Thoracic aorta (tissue), 2 donors: ENCODE data around the gene SWSAP1. TPM values are rescaled to one million over a fixed set of nuclear protein-coding genes. Genes with fewer than 3 reads are reported as not detected.

Source experiments
- ATAC-seq: fragments of 150-250 bp; one replicate; pipeline ENCODE4 v1.8.0; 2017; ENCODE audit warnings: low read depth; ENCODE audit not compliant: insufficient number of reproducible peaks, low FRiP score
- DNase-seq: peaks from one replicate; pipeline ENCODE4 v3.0.0-alpha.2; 2020; ENCODE audit warnings: low spot score
- H3K27ac ChIP-seq, 2 donors: fragments of 200-600 bp; sonication (generic); 1 replicate in 1 of 2; 2 replicates in 1 of 2; pipeline ENCODE4 v1.5.1; 2016; ENCODE audit warnings: mild to moderate bottlenecking in 2 of 2, moderate library complexity in 2 of 2
- H3K27me3 ChIP-seq: fragments of 200-600 bp; sonication (generic); replicated peaks from 2 replicates; pipeline ENCODE4 v1.6.0; 2016; ENCODE audit warnings: mild to moderate bottlenecking; ENCODE audit not compliant: insufficient read depth
- H3K36me3 ChIP-seq: fragments of 200-600 bp; sonication (generic); one replicate; pipeline ENCODE4 v1.5.1; 2016
- H3K4me1 ChIP-seq, 2 donors: fragments of 200-600 bp; sonication (generic); 1 replicate in 1 of 2; 2 replicates in 1 of 2; pipeline versions ENCODE4 v1.5.1 to v1.6.0; 2016; ENCODE audit warnings: low read depth in 2 of 2, mild to moderate bottlenecking in 1 of 2; ENCODE audit not compliant: control insufficient read depth in 1 of 2
- H3K4me3 ChIP-seq: fragments of 200-600 bp; sonication (generic); 2 replicates; pipeline ENCODE4 v1.5.1; 2016; ENCODE audit warnings: mild to moderate bottlenecking
- H3K9me3 ChIP-seq: fragments of 200-600 bp; sonication (generic); 2 replicates; pipeline ENCODE4 v1.5.1; 2016
- total RNA-seq, 2 donors: library from RNA; depleted of rRNA; stranded (reverse); fragments of >200 nt; gene quantifications; one replicate each; pipeline versions ENCODE4 v1.1.0 to v1.2.3, GENCODE V29; 2016
- TF ChIP-seq, protein P1 (sequence below): fragments of 200-600 bp; sonication (generic); IDR thresholded peaks from one replicate; pipeline ENCODE4 v1.5.1; 2019; ENCODE audit warnings: antibody characterized with exemption

SWSAP1 gene
- total RNA-seq, 2 donors from 2014 or later: 1.2 to 1.5 TPM

DNA sequence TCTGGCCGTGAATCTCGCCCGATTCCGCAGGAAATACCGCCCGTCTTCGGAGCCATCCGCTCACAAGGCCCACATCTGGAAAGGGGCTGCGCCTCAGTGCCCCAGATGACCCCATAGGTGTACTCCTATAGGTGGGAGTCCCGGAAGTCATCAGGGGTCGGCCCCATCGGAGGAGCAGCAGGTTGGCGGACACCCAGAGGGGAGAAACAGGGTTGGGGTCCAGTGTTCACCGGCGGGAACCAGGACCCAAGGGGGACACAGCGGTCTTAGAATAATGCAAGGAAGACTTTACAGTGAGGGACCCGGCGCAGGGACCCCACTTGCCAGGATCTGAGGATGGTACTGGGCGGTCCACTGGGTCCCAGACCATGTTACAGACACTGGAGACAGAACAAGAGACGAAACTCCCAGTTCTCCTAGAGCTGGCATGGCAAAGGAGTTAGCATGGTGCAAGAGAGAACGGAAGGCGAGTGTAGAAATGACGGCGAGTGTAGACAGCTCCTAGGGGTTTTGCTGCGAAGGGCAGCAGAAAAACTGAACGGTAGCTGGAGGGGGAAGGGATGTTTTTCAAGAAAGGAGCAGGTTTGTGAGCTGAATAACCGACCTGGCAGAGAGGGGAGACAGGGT is 48.8 kb downstream of the SWSAP1 start:
- TF ChIP-seq, protein P1, sequence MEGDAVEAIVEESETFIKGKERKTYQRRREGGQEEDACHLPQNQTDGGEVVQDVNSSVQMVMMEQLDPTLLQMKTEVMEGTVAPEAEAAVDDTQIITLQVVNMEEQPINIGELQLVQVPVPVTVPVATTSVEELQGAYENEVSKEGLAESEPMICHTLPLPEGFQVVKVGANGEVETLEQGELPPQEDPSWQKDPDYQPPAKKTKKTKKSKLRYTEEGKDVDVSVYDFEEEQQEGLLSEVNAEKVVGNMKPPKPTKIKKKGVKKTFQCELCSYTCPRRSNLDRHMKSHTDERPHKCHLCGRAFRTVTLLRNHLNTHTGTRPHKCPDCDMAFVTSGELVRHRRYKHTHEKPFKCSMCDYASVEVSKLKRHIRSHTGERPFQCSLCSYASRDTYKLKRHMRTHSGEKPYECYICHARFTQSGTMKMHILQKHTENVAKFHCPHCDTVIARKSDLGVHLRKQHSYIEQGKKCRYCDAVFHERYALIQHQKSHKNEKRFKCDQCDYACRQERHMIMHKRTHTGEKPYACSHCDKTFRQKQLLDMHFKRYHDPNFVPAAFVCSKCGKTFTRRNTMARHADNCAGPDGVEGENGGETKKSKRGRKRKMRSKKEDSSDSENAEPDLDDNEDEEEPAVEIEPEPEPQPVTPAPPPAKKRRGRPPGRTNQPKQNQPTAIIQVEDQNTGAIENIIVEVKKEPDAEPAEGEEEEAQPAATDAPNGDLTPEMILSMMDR: no peak
- H3K4me1 ChIP-seq: peaks cover 17 to 44% of the 10 kb centered on the region in 2 donors
- ATAC-seq (no peak), DNase-seq (no peak)
- H3K4me3 ChIP-seq: no peak overlapping the region
- H3K27ac ChIP-seq: no peak overlapping the region
- peaks cover 13% of the 10 kb centered on the region for H3K27me3 ChIP-seq
- H3K9me3 ChIP-seq: no peaks in the 10 kb centered on the region
- no peaks in the 10 kb centered on the region for H3K36me3 ChIP-seq

DNA sequence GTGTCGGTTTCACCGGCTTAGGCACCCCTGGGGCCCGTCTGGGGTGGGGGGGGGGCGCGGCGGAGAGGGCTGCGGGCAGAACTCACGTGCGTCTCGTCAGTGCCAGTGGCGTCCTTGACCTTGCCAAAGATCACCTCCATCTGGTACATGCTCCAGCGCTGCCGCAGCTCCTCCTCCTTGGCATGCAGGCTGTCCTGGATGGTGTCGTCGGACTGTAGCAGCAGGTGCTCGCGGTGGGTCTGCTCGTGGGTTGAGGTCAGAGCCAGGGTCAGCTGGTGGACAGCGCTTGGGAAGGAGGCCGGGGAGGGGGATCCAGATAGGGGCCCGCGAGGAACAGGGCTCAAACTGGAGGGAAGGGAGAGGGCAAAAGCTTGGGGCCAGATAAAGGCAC is 49.3 kb downstream of the SWSAP1 start:
- Histone ChIP-seq H3K4me3 (no peak overlapping the region), H3K4me1 (peaks cover 17 to 39% of the 10 kb centered on the region in 2 donors), H3K9me3 (no peaks in the 10 kb centered on the region), H3K36me3 (no peaks in the 10 kb centered on the region), H3K27ac (no peak overlapping the region), H3K27me3 (peaks cover 13% of the 10 kb centered on the region)
- DNase-seq (no peak), ATAC-seq (no peak)
- TF ChIP-seq, protein P1: no peak

Other genes starting within 250 kb of the SWSAP1 start
- gene SPC24, start 218.9 kb upstream of the SWSAP1 start, total RNA-seq: 1 to 10 TPM; 2.4 to 4.7 TPM
- gene KANK2, start 177.1 kb upstream of the SWSAP1 start, total RNA-seq: 100 to 1,000 TPM; 647 to 689 TPM
- gene ANGPTL8, start 135.0 kb upstream of the SWSAP1 start, total RNA-seq: not detected
- gene DOCK6, start 112.1 kb upstream of the SWSAP1 start, total RNA-seq: 10 to 100 TPM; 30.5 to 49.3 TPM
- gene TSPAN16, start 78.5 kb upstream of the SWSAP1 start, total RNA-seq: not detected
- 10 to 100 TPM; 14.2 to 20.4 TPM for gene RAB3D, start 35.0 kb upstream of the SWSAP1 start, total RNA-seq
- gene TMEM205, start 28.4 kb upstream of the SWSAP1 start, total RNA-seq: 100 to 1,000 TPM; 103 to 144 TPM
- 10 to 100 TPM; 15.1 to 21.8 TPM for gene CCDC159, start 28.1 kb upstream of the SWSAP1 start, total RNA-seq
- 10 to 100 TPM; 55.7 to 69.7 TPM for gene PLPPR2, start 19.2 kb upstream of the SWSAP1 start, total RNA-seq
- 1 to 10 TPM; 5.6 to 7.1 TPM for gene EPOR, start 9.6 kb downstream of the SWSAP1 start, total RNA-seq
- gene RGL3, start 44.6 kb downstream of the SWSAP1 start, total RNA-seq: 10 to 100 TPM; 43.6 to 47.4 TPM
- gene ODAD3, start 60.5 kb downstream of the SWSAP1 start, total RNA-seq: 1 to 10 TPM in 1 of 2 donors, under 1 TPM in 1; 0.35 to 2.0 TPM
- gene PRKCSH, start 61.0 kb downstream of the SWSAP1 start, total RNA-seq: 100 to 1,000 TPM; 121 to 123 TPM
- not detected for gene ELAVL3, start 106.4 kb downstream of the SWSAP1 start, total RNA-seq
- gene ZNF653, start 131.2 kb downstream of the SWSAP1 start, total RNA-seq: 10 to 100 TPM in 1 of 2 donors, 1 to 10 TPM in 1; 5.4 to 25.0 TPM
- 10 to 100 TPM; 40.4 to 44.1 TPM for gene ECSIT, start 154.5 kb downstream of the SWSAP1 start, total RNA-seq
- gene CNN1, start 164.2 kb downstream of the SWSAP1 start, total RNA-seq: 1,000 to 10,000 TPM in 1 of 2 donors, 100 to 1,000 TPM in 1; 703 to 1,224 TPM
- 10 to 100 TPM; 24.3 to 36.6 TPM for gene ELOF1, start 184.6 kb downstream of the SWSAP1 start, total RNA-seq
- 10 to 100 TPM in 1 of 2 donors, 1 to 10 TPM in 1; 1.6 to 14.6 TPM for gene ACP5, start 203.0 kb downstream of the SWSAP1 start, total RNA-seq
- 10 to 100 TPM in 1 of 2 donors, 1 to 10 TPM in 1; 5.6 to 13.1 TPM for gene ZNF627, start 222.8 kb downstream of the SWSAP1 start, total RNA-seq